ENCODE measurements around the gene WFDC2. TPM values are rescaled to one million over a fixed set of nuclear protein-coding genes. Genes with fewer than 3 reads are reported as not detected.

The WFDC2 gene
- total RNA-seq, 4 donors from 2014 or later = not detected

- Histone ChIP-seq H3K4me1 (peaks cover 4 to 6% of the 10 kb centered on the region in 2 donors), H3K27ac (peak overlapping the region in 3 of 4 donors; percentile 19 to 49 (median 34)), H3K4me3 (no peak overlapping the region), H3K36me3 (no peaks in the 10 kb centered on the region), H3K27me3 (no peaks in the 10 kb centered on the region), H3K9me3 (no peaks in the 10 kb centered on the region)
- ATAC-seq (peak; percentile 18 to 28), DNase-seq (peak; percentile 25 to 51)
- in situ Hi-C loops (cut with MboI; ENCODE audit: low sequenced_read_pairs in 4 of 4) (loop anchor here in 3 of 4 donors (10.0 to 25.0 kb wide), 4 partner anchors 59 to 396 kb away; partner anchors contain the start of gene TP53TG5 (in 1 of the 3)), intact Hi-C loops (cut with DNase I; ENCODE audit: low total_unique reads) (no loop called here)
- no peak for TF ChIP-seq CTCF (IDR thresholded peaks at IDR 0.05 in 4 of 5, conservative IDR thresholded peaks at IDR 0.05 in 1 of 5)
- TF ChIP-seq POLR2A (IDR thresholded peaks at IDR 0.05) = no peak
Measured at GRCh38 chr20:45433316-45433715, 36.2 kb upstream of the WFDC2 start.

- ATAC-seq (no peak), DNase-seq (no peak)
- Histone ChIP-seq H3K4me3 (no peak overlapping the region), H3K36me3 (no peaks in the 10 kb centered on the region), H3K4me1 (peaks cover 4 to 6% of the 10 kb centered on the region in 2 donors), H3K27me3 (no peaks in the 10 kb centered on the region), H3K27ac (peak overlapping the region in 1 of 4 donors; percentile 49), H3K9me3 (no peaks in the 10 kb centered on the region)
- TF ChIP-seq POLR2A (IDR thresholded peaks at IDR 0.05) (no peak), CTCF (IDR thresholded peaks at IDR 0.05 in 4 of 5, conservative IDR thresholded peaks at IDR 0.05 in 1 of 5) (no peak)
- intact Hi-C loops (cut with DNase I; ENCODE audit: low total_unique reads) (no loop called here), in situ Hi-C loops (cut with MboI; ENCODE audit: low sequenced_read_pairs in 4 of 4) (loop anchor here in 3 of 4 donors (10.0 to 25.0 kb wide), 4 partner anchors 59 to 397 kb away; partner anchors contain the start of gene TP53TG5 (in 1 of the 3))
Measured at GRCh38 chr20:45433976-45434375, 35.6 kb upstream of the WFDC2 start.

GRCh38 chr20:45436732-45437485, 32.6 kb upstream of the WFDC2 start:
- Histone ChIP-seq H3K4me3 (peak overlapping the region; percentile 60 to 82 (median 74)), H3K4me1 (peaks cover 4 to 6% of the 10 kb centered on the region in 2 donors), H3K9me3 (no peaks in the 10 kb centered on the region), H3K27ac (peak overlapping the region; percentile 81 to 86 (median 84)), H3K27me3 (no peaks in the 10 kb centered on the region), H3K36me3 (no peaks in the 10 kb centered on the region)
- intact Hi-C loops (cut with DNase I; ENCODE audit: low total_unique reads) (loop anchor here (1.0 to 5.0 kb wide), 6 partner anchors 31 to 335 kb away; partner anchors contain the start of gene SYS1), in situ Hi-C loops (cut with MboI; ENCODE audit: low sequenced_read_pairs in 4 of 4) (loop anchor here (5.0 to 25.0 kb wide), 8 partner anchors 62 to 400 kb away; partner anchors contain the start of genes SYS1 (in 1 of the 4) and TP53TG5 (in 1 of the 4))
- peak; percentile 94 to 98 (median 97) for TF ChIP-seq CTCF (IDR thresholded peaks at IDR 0.05 in 4 of 5, conservative IDR thresholded peaks at IDR 0.05 in 1 of 5)
- no peak for TF ChIP-seq POLR2A (IDR thresholded peaks at IDR 0.05)
- DNase-seq = peak; percentile 64 to 87
- peak; percentile 94 to 96 for ATAC-seq

- DNase-seq (no peak), ATAC-seq (no peak)
- H3K36me3 ChIP-seq = no peaks in the 10 kb centered on the region
- H3K27me3 ChIP-seq = peaks cover 0 to under 1% (median 0%) of the 10 kb centered on the region in 3 donors
- TF ChIP-seq POLR2A (IDR thresholded peaks at IDR 0.05) (no peak), CTCF (IDR thresholded peaks at IDR 0.05 in 4 of 5, conservative IDR thresholded peaks at IDR 0.05 in 1 of 5) (no peak)
- H3K4me3 ChIP-seq = no peak overlapping the region
- intact Hi-C loops (cut with DNase I; ENCODE audit: low total_unique reads) = no loop called here
- H3K9me3 ChIP-seq = no peaks in the 10 kb centered on the region
- H3K4me1 ChIP-seq = peaks cover 0 to 6% of the 10 kb centered on the region in 2 donors
- in situ Hi-C loops (cut with MboI; ENCODE audit: low sequenced_read_pairs in 4 of 4) = loop anchor here (10.0 to 25.0 kb wide), 4 partner anchors 126 to 403 kb away; no protein-coding TSS in a partner anchor
- no peak overlapping the region for H3K27ac ChIP-seq
Measured at GRCh38 chr20:45440424-45440823, 29.1 kb upstream of the WFDC2 start.

All from gastrocnemius medialis (tissue), 4 donors.